Adrenal gland (tissue), 5 donors: ENCODE data around the gene NEK8.

Source experiments
- CTCF ChIP-seq, 6 experiments: fragments of 450-650 bp in 4 of 6; fragments of 200-600 bp in 2 of 6; sonication (generic) in 1 of 6; IDR thresholded peaks; 1 replicate in 5 of 6; 2 replicates in 1 of 6; pipeline versions ENCODE4 v1.5.1 to v1.8.0; 2016 to 2021; ENCODE audit warnings: antibody characterized with exemption in 6 of 6, mild to moderate bottlenecking in 2 of 6, moderate library complexity in 1 of 6
- POLR2A ChIP-seq, 2 donors: fragments of 450-650 bp; IDR thresholded peaks; one replicate each; pipeline ENCODE4 v1.6.1; 2017; ENCODE audit warnings: antibody characterized with exemption in 2 of 2, mild to moderate bottlenecking in 2 of 2, moderate library complexity in 1 of 2
- donor health status: DM: no; HTN: no; CAD: no.

DNA sequence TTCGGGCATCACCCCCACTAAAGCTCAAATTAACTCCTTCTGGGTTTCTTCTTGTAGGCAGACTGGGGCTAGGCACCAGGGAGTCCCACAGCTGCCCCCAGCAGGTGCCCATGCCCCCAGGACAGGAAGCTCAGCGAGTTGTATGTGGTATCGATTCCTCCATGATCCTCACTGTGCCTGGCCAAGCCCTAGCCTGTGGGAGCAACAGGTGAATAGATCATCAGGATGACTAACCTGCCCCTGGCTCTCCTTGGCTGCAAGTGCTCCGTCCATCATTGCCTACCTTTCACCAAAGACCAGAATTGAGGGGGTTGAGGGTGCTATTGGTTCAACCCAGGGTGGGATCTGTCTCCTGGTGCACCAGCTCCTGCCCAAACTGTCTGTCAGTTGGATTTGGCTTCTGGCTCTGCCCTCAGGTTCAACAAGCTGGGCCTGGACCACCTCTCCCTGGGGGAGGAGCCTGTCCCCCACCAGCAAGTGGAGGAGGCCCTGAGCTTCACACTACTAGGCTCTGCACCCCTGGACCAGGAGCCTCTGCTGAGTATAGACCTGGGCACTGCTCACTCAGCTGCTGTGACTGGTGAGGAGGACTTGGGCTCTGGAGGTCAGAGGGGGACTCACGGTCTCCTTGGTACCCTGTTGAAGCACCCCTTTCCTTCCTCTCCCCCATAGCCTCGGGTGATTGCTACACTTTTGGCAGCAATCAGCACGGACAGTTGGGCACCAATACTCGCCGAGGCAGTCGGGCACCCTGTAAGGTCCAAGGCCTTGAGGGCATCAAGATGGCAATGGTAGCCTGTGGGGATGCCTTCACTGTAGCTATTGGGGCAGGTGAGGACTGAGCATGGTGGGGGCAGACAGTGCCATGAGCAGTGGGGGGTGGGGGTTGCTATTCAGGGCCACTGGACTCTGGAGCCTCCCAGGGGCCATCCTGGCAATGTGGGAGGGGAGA, 12.1 kb downstream of the NEK8 start:
- TF ChIP-seq POLR2A (IDR thresholded peaks at IDR 0.05) (no peak), CTCF (IDR thresholded peaks at IDR 0.05) (no peak)
